Cardiac fibroblast (primary cell): ENCODE results near the gene TBX4.

Source experiments
- DNase-seq, 2 donors: peaks; one replicate each; pipeline versions ENCODE4 v3.0.0 to v3.0.0-alpha.2; 2010; ENCODE audit warnings: low read depth in 2 of 2
- H3K4me3 ChIP-seq, 2 donors: replicated peaks in 1 of 2; 1 replicate in 1 of 2; 2 replicates in 1 of 2; pipeline ENCODE4 v1.5.1; 2011; ENCODE audit warnings: low read depth in 2 of 2, low read length in 2 of 2, mild to moderate bottlenecking in 2 of 2, moderate library complexity in 1 of 2
- CTCF ChIP-seq: IDR thresholded peaks from one replicate; pipeline ENCODE4 v1.5.1; 2011; ENCODE audit warnings: low read depth, mild to moderate bottlenecking, low read length, inconsistent platforms

The TBX4 gene

GRCh38 chr17:61463316-61464129 is 11.3 kb downstream of the TBX4 start:
- H3K4me3 ChIP-seq, result no peak overlapping the region
- no peak for DNase-seq
- TF ChIP-seq CTCF, result peak; percentile 6

- no peak for TF ChIP-seq CTCF
- no peak for DNase-seq
Measured at GRCh38 chr17:61464130-61464842, 12.1 kb downstream of the TBX4 start.

GRCh38 chr17:61464843-61465180 is 12.6 kb downstream of the TBX4 start:
- H3K4me3 ChIP-seq, result no peak overlapping the region
- DNase-seq, result no peak
- no peak for TF ChIP-seq CTCF

More at GRCh38 chr17:61464130-61464842, 12.1 kb downstream of the TBX4 start:
- no peak overlapping the region for H3K4me3 ChIP-seq

- DNase-seq, result no peak
Measured at GRCh38 chr17:61465550-61466237, 13.5 kb downstream of the TBX4 start.

GRCh38 chr17:61466246-61466645 is 14.0 kb downstream of the TBX4 start:
- no peak for DNase-seq
- TF ChIP-seq CTCF, result no peak

More at GRCh38 chr17:61465550-61466237, 13.5 kb downstream of the TBX4 start:
- no peak for TF ChIP-seq CTCF
- no peak overlapping the region for H3K4me3 ChIP-seq

GRCh38 chr17:61467416-61468262 is 15.4 kb downstream of the TBX4 start:
- no peak for TF ChIP-seq CTCF
- DNase-seq, result peak; percentile 45 to 60
- no peak overlapping the region for H3K4me3 ChIP-seq

More at GRCh38 chr17:61466246-61466645, 14.0 kb downstream of the TBX4 start:
- H3K4me3 ChIP-seq, result no peak overlapping the region
